ENCODE measurements around the gene SCYL3. TPM values are rescaled to one million over a fixed set of nuclear protein-coding genes. Genes with fewer than 3 reads are reported as not detected.
"Not testable (repeated sequence)": the region's sequence is repeated elsewhere in the genome, so short reads cannot be mapped to it uniquely, and the experiment has no call there.

The SCYL3 gene
- total RNA-seq, 1 donor = 4.1 TPM

DNA sequence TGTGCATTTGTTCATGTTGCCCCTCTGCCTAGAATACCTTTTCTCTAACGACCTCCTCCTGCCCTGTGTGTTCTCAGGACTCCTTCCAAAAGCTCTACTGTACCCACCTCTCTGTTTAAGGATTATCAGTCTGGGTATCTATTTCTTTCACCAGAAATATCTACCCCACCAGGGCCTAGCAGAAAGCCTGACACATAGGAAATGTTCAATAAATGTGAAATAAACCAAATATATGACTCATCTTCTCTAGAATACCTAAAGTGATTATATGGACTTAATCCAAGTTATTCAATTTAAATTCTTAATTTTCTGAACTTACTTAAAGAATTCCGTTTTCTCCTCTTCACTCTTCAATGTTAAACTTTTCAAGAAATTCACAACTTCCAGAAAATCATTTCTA lies 27.1 kb downstream of the SCYL3 start:
- H3K4me3 ChIP-seq (ENCODE audit: low read length) = no peak overlapping the region
- no peaks in the 10 kb centered on the region for H3K4me1 ChIP-seq (ENCODE audit: insufficient read depth, low read length)
- no peaks in the 10 kb centered on the region for H3K9me3 ChIP-seq (ENCODE audit: low read depth, low read length)
- no peaks in the 10 kb centered on the region for H3K27me3 ChIP-seq (ENCODE audit: insufficient read depth, low read length)

GRCh38 chr1:169864531-169864930 lies 29.2 kb downstream of the SCYL3 start:
- not testable (repeated sequence) for H3K4me3 ChIP-seq (ENCODE audit: low read length); H3K9me3 ChIP-seq (ENCODE audit: low read depth, low read length); H3K4me1 ChIP-seq (ENCODE audit: insufficient read depth, low read length); H3K27me3 ChIP-seq (ENCODE audit: insufficient read depth, low read length)

DNA sequence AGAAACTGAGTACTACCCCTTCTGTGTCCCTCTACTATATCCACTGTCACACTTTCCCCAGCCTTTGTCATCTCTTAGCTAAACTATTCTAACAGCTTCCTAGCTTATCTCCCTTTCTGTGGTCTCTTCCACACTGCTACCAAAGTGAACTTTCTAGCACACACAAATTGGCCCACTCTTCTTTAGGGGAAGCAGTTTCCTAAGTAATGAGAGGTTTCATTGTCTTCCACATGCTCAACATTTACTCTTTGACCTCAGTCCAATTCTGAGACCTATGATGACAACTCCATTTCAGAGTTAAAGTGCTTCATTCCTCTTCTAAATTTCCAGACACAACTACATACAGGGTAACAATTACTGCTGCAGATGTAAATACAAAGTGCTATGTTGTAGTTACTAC lies 32.9 kb downstream of the SCYL3 start:
- no peaks in the 10 kb centered on the region for H3K9me3 ChIP-seq (ENCODE audit: low read depth, low read length)
- no peaks in the 10 kb centered on the region for H3K27me3 ChIP-seq (ENCODE audit: insufficient read depth, low read length)
- no peaks in the 10 kb centered on the region for H3K4me1 ChIP-seq (ENCODE audit: insufficient read depth, low read length)
- no peak overlapping the region for H3K4me3 ChIP-seq (ENCODE audit: low read length)

DNA sequence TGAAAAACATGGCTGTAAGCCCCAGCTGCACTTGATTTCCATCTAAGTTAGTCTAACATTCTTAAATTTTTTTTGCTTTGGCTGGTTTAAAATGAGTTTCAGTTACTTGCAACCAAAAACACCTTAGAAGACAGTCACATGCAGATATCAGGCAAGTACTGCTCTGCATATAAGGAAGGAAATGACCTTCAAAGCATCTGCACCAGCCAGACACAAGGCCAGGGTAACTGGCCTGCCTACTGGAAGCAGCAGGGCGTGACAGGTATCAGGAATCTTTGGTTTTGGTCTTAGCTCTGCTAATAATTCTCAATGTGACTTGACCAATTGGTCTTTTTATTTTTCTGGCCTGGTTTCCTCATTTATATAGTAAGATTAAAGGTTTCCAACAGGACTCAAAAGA lies 33.5 kb downstream of the SCYL3 start:
- Histone ChIP-seq H3K4me3 (ENCODE audit: low read length) (no peak overlapping the region), H3K27me3 (ENCODE audit: insufficient read depth, low read length) (no peaks in the 10 kb centered on the region), H3K4me1 (ENCODE audit: insufficient read depth, low read length) (no peaks in the 10 kb centered on the region), H3K9me3 (ENCODE audit: low read depth, low read length) (no peaks in the 10 kb centered on the region)

DNA sequence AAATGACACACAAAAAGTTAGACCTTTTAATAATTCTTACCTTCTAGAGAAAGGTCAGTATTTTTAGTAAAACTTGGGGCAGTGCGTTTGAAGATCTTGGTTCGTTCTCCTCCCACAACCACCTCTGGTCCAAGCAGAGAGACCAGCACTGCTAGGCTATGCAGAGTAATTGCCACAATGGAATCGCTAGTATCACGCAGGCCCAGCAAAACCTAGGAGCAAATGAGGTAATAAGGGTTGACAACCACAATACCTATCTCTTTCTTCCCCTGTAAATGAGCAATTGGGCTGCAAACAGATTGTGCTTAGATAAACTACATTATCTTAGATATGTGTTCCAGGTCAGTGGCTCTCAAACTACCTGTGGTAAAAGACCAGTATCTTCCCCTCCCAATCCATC lies 34.7 kb downstream of the SCYL3 start:
- no peak overlapping the region for H3K4me3 ChIP-seq (ENCODE audit: low read length)
- no peaks in the 10 kb centered on the region for H3K4me1 ChIP-seq (ENCODE audit: insufficient read depth, low read length)
- H3K9me3 ChIP-seq (ENCODE audit: low read depth, low read length) = no peaks in the 10 kb centered on the region
- H3K27me3 ChIP-seq (ENCODE audit: insufficient read depth, low read length) = no peaks in the 10 kb centered on the region

- Histone ChIP-seq H3K27me3 (ENCODE audit: insufficient read depth, low read length) (no peaks in the 10 kb centered on the region), H3K9me3 (ENCODE audit: low read depth, low read length) (no peaks in the 10 kb centered on the region), H3K4me3 (ENCODE audit: low read length) (no peak overlapping the region), H3K4me1 (ENCODE audit: insufficient read depth, low read length) (no peaks in the 10 kb centered on the region)
Observed at GRCh38 chr1:169858467-169858866, 35.2 kb downstream of the SCYL3 start.

- Histone ChIP-seq H3K27me3 (ENCODE audit: insufficient read depth, low read length) (no peaks in the 10 kb centered on the region), H3K9me3 (ENCODE audit: low read depth, low read length) (no peaks in the 10 kb centered on the region), H3K4me1 (ENCODE audit: insufficient read depth, low read length) (no peaks in the 10 kb centered on the region), H3K4me3 (ENCODE audit: low read length) (no peak overlapping the region)
Observed at GRCh38 chr1:169853341-169853740, 40.4 kb downstream of the SCYL3 start.

GRCh38 chr1:169849346-169850022 lies 44.2 kb downstream of the SCYL3 start:
- no peak overlapping the region for H3K4me3 ChIP-seq (ENCODE audit: low read length)
- no peaks in the 10 kb centered on the region for H3K27me3 ChIP-seq (ENCODE audit: insufficient read depth, low read length)
- H3K9me3 ChIP-seq (ENCODE audit: low read depth, low read length) = no peaks in the 10 kb centered on the region
- no peaks in the 10 kb centered on the region for H3K4me1 ChIP-seq (ENCODE audit: insufficient read depth, low read length)

- no peaks in the 10 kb centered on the region for H3K9me3 ChIP-seq (ENCODE audit: low read depth, low read length)
- no peaks in the 10 kb centered on the region for H3K4me1 ChIP-seq (ENCODE audit: insufficient read depth, low read length)
- no peak overlapping the region for H3K4me3 ChIP-seq (ENCODE audit: low read length)
- H3K27me3 ChIP-seq (ENCODE audit: insufficient read depth, low read length) = no peaks in the 10 kb centered on the region
Observed at GRCh38 chr1:169848456-169848855, 45.2 kb downstream of the SCYL3 start.

GRCh38 chr1:169844941-169845608 lies 48.6 kb downstream of the SCYL3 start:
- H3K4me1 ChIP-seq (ENCODE audit: insufficient read depth, low read length) = no peaks in the 10 kb centered on the region
- no peaks in the 10 kb centered on the region for H3K27me3 ChIP-seq (ENCODE audit: insufficient read depth, low read length)
- H3K9me3 ChIP-seq (ENCODE audit: low read depth, low read length) = no peaks in the 10 kb centered on the region
- H3K4me3 ChIP-seq (ENCODE audit: low read length) = no peak overlapping the region

DNA sequence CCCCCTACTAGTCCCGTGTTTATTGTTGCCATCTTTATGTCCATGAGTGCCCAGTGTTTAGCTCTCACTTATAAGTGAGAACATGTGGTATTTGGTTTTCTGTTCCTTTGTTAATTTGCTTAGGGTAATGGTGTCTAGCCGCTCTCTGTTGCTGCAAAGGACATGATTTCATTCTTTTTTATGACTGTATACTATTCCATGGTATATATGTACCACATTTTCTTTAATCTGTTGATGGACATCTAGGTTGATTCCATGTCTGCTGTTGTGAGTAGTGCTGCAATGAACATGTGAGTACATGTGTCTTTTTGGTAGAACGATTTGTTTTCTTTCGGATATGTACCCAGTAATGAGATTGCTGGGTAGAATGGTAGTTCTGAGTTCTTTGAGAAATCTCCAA lies 54.8 kb downstream of the SCYL3 start:
- Histone ChIP-seq H3K9me3 (ENCODE audit: low read depth, low read length) (peaks cover 5% of the 10 kb centered on the region), H3K27me3 (ENCODE audit: insufficient read depth, low read length) (no peaks in the 10 kb centered on the region), H3K4me1 (ENCODE audit: insufficient read depth, low read length) (no peaks in the 10 kb centered on the region), H3K4me3 (ENCODE audit: low read length) (no peak overlapping the region)

- Histone ChIP-seq H3K27me3 (ENCODE audit: insufficient read depth, low read length) (no peaks in the 10 kb centered on the region), H3K4me1 (ENCODE audit: insufficient read depth, low read length) (no peaks in the 10 kb centered on the region), H3K9me3 (ENCODE audit: low read depth, low read length) (peaks cover 5% of the 10 kb centered on the region), H3K4me3 (ENCODE audit: low read length) (no peak overlapping the region)
Observed at GRCh38 chr1:169836198-169836597, 57.5 kb downstream of the SCYL3 start.

DNA sequence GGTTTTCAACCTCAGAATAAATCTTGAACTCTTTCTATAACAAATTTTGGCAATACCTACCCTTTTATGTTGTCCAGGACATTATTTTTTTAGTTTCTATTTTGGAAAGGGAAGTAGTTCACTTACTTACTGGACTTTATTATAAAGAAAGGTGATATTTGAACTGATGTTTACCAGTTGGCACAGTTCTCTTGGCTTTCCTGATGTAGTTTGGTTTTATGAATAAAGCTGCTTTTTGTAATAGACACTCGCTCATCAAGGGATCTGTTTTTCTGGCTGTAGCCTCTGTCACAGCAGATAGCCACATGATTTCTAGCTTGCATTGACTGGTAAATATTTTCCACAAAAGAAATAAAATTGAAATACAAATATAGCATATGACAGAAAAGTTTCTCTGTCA lies 58.0 kb downstream of the SCYL3 start:
- Histone ChIP-seq H3K27me3 (ENCODE audit: insufficient read depth, low read length) (no peaks in the 10 kb centered on the region), H3K4me1 (ENCODE audit: insufficient read depth, low read length) (no peaks in the 10 kb centered on the region), H3K4me3 (ENCODE audit: low read length) (no peak overlapping the region), H3K9me3 (ENCODE audit: low read depth, low read length) (peaks cover 5% of the 10 kb centered on the region)

DNA sequence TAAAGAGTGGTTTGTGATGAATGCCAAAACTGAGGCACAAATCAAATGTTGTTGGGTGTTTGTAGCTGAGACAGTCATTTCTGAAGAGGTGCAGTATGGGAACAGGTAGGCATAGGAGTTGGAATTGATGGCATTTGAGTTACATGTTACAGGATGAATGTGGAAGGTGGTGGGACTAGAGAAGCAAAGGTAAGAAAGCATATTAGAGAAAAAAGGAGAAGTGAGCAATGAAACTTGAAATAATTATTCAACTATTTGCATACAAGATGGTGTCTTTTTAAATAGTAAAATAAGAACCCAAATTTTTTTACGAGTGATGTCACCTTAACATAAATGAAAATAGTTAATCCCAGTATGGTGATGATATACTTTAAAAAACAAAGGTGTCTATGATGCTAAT lies 58.8 kb downstream of the SCYL3 start:
- Histone ChIP-seq H3K4me3 (ENCODE audit: low read length) (no peak overlapping the region), H3K4me1 (ENCODE audit: insufficient read depth, low read length) (no peaks in the 10 kb centered on the region), H3K9me3 (ENCODE audit: low read depth, low read length) (peaks cover 3% of the 10 kb centered on the region), H3K27me3 (ENCODE audit: insufficient read depth, low read length) (no peaks in the 10 kb centered on the region)

DNA sequence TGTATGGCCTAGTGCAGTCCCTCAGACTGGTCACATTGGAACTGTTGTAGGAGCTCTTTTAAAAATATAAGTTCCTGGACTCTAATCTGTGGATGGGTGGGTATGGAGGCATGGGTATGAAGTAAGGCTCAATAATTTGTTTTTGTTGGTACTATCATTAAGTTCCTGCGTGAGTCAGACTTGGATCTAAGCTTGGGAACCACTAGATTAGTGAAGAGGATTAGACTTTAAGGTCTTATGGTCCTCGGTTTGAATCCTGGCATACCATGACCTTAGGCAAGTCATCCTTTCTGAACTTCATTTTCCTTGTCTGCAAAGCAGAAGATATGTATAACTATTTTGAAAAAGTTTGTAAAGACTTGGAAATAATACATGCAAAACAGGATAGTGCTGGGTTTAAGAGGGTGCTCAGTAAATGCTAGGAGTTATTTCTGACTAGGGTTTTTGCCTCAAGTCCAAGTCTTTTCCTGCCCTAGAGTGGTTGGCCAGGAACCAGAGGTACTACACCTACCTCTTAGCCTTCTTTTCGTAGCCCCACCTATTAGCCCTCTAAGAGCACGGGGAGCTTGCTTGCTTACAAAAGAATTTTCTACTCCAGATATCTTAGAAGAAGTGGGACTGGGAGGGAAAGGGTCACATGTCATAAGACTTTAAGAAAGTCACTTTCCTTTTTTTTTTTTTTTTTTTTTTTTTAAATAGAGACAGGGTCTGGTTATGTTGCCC lies 60.4 kb downstream of the SCYL3 start:
- Histone ChIP-seq H3K4me1 (ENCODE audit: insufficient read depth, low read length) (no peaks in the 10 kb centered on the region), H3K9me3 (ENCODE audit: low read depth, low read length) (no peaks in the 10 kb centered on the region), H3K4me3 (ENCODE audit: low read length) (no peak overlapping the region), H3K27me3 (ENCODE audit: insufficient read depth, low read length) (no peaks in the 10 kb centered on the region)
